ENCODE results near the gene HMCN2. TPM values are rescaled to one million over a fixed set of nuclear protein-coding genes. Genes with fewer than 3 reads are reported as not detected.

The HMCN2 gene
- total and polyA plus RNA-seq, 2 experiments from 2014 or later = 0.50 to 0.54 TPM

GRCh38 chr9:130429831-130430230 lies 164.3 kb downstream of the HMCN2 start:
- Histone ChIP-seq H3K9me2 (replicated peaks; ENCODE audit: insufficient read depth) (no peaks in the 10 kb centered on the region), H3K4me2 (no peak overlapping the region), H3K79me2 (no peaks in the 10 kb centered on the region), H4K20me1 (ENCODE audit: insufficient read depth, poor library complexity, severe bottlenecking) (no peaks in the 10 kb centered on the region), H3K4me1 (ENCODE audit: insufficient read depth) (peaks cover 24% of the 10 kb centered on the region), H3K27me3 (peaks cover 23% of the 10 kb centered on the region), H3K27ac (no peak overlapping the region), H3K4me3 (no peak overlapping the region), H2AFZ (no peak overlapping the region), H3K36me3 (replicated peaks; ENCODE audit: insufficient read depth, low read depth) (no peaks in the 10 kb centered on the region), H3K9me3 (ENCODE audit: low read depth) (no peaks in the 10 kb centered on the region)
- 90% methylated on average over 6 of the region's 6 CpGs for WGBS (ENCODE audit: low lambda C conversion rate, missing lambda C conversion rate)
- TF ChIP-seq EZH2 (IDR thresholded peaks at IDR 0.05; ENCODE audit: borderline replicate concordance) (no peak), CTCF (IDR thresholded peaks at IDR 0.05; ENCODE audit: poor library complexity) (no peak), EZH2phosphoT487 (IDR thresholded peaks at IDR 0.05; ENCODE audit: low read depth, severe bottlenecking, unreplicated experiment) (no peak)
- DNase-seq (ENCODE audit: low spot score) = no peak

GRCh38 chr9:130430232-130430631 lies 164.7 kb downstream of the HMCN2 start:
- Histone ChIP-seq H3K4me2 (no peak overlapping the region), H3K4me3 (no peak overlapping the region), H3K27ac (no peak overlapping the region), H3K79me2 (no peaks in the 10 kb centered on the region), H3K27me3 (peaks cover 23% of the 10 kb centered on the region), H3K36me3 (replicated peaks; ENCODE audit: insufficient read depth, low read depth) (no peaks in the 10 kb centered on the region), H3K4me1 (ENCODE audit: insufficient read depth) (peaks cover 24% of the 10 kb centered on the region), H4K20me1 (ENCODE audit: insufficient read depth, poor library complexity, severe bottlenecking) (no peaks in the 10 kb centered on the region), H3K9me2 (replicated peaks; ENCODE audit: insufficient read depth) (no peaks in the 10 kb centered on the region), H3K9me3 (ENCODE audit: low read depth) (no peaks in the 10 kb centered on the region), H2AFZ (no peak overlapping the region)
- TF ChIP-seq CTCF (IDR thresholded peaks at IDR 0.05; ENCODE audit: poor library complexity) (no peak), EZH2 (IDR thresholded peaks at IDR 0.05; ENCODE audit: borderline replicate concordance) (no peak), EZH2phosphoT487 (IDR thresholded peaks at IDR 0.05; ENCODE audit: low read depth, severe bottlenecking, unreplicated experiment) (no peak)
- 93% methylated on average over 18 of the region's 18 CpGs for WGBS (ENCODE audit: low lambda C conversion rate, missing lambda C conversion rate)
- DNase-seq (ENCODE audit: low spot score) = no peak

GRCh38 chr9:130430734-130431535 lies 165.4 kb downstream of the HMCN2 start:
- TF ChIP-seq EZH2 (IDR thresholded peaks at IDR 0.05; ENCODE audit: borderline replicate concordance) = no peak
- TF ChIP-seq CTCF (IDR thresholded peaks at IDR 0.05; ENCODE audit: poor library complexity) = no peak
- TF ChIP-seq EZH2phosphoT487 (IDR thresholded peaks at IDR 0.05; ENCODE audit: low read depth, severe bottlenecking, unreplicated experiment) = no peak
- Histone ChIP-seq H3K9me2 (replicated peaks; ENCODE audit: insufficient read depth) (no peaks in the 10 kb centered on the region), H3K27me3 (peaks cover 23% of the 10 kb centered on the region), H3K4me2 (no peak overlapping the region), H3K4me3 (no peak overlapping the region), H3K27ac (no peak overlapping the region), H3K4me1 (ENCODE audit: insufficient read depth) (peaks cover 18% of the 10 kb centered on the region), H4K20me1 (ENCODE audit: insufficient read depth, poor library complexity, severe bottlenecking) (no peaks in the 10 kb centered on the region), H3K79me2 (no peaks in the 10 kb centered on the region), H2AFZ (no peak overlapping the region), H3K36me3 (replicated peaks; ENCODE audit: insufficient read depth, low read depth) (no peaks in the 10 kb centered on the region), H3K9me3 (ENCODE audit: low read depth) (no peaks in the 10 kb centered on the region)
- 87% methylated on average over 12 of the region's 22 CpGs for WGBS (ENCODE audit: low lambda C conversion rate, missing lambda C conversion rate)
- no peak for DNase-seq (ENCODE audit: low spot score)

Data from hepatocyte (in vitro differentiated cells).